GM13977 (cell line): Measurements from ENCODE around the gene TLE7.

Source experiments
- DNase-seq: peaks from one replicate; pipeline ENCODE4 v3.0.0; 2012; ENCODE audit warnings: low spot score
- in situ Hi-C: fragments of 300-500 bp; cut with MboI; formaldehyde crosslinking; loops from one replicate; pipeline ENCODE4 v1.12.0; 2022; ENCODE audit warnings: low sequenced_read_pairs, low pct_unique_long_range_greater_than_20kb, mixed read lengths, inconsistent platforms; ENCODE audit not compliant: unreplicated experiment
- TF ChIP-seq, protein P1 (sequence below): IDR thresholded peaks from 2 replicates; pipeline ENCODE4 v1.5.1; 2012; ENCODE audit warnings: mild to moderate bottlenecking, control low read depth; ENCODE audit not compliant: insufficient read depth; ENCODE audit errors: extremely low read depth, missing control alignments

TLE7 gene

DNA sequence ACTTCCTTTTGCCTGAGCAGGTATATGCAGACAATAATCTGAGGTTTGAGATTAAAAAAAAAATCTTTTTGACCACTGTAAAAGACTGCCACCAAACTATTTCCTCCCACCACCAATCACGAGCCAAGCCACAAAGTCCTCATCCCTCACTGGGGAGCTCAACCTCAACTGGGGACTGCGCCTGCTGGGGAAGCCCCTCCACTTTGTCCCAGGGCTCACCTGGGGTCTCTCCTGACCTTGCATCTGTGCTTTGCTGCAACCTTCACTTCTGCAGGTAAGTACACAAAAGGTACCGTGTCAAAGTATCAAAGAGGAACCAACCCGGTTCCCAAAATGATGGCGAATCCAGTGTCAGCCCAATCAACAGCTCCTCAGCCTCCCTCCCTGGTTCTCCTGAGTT is 35.5 kb downstream of the TLE7 start:
- TF ChIP-seq, protein P1, sequence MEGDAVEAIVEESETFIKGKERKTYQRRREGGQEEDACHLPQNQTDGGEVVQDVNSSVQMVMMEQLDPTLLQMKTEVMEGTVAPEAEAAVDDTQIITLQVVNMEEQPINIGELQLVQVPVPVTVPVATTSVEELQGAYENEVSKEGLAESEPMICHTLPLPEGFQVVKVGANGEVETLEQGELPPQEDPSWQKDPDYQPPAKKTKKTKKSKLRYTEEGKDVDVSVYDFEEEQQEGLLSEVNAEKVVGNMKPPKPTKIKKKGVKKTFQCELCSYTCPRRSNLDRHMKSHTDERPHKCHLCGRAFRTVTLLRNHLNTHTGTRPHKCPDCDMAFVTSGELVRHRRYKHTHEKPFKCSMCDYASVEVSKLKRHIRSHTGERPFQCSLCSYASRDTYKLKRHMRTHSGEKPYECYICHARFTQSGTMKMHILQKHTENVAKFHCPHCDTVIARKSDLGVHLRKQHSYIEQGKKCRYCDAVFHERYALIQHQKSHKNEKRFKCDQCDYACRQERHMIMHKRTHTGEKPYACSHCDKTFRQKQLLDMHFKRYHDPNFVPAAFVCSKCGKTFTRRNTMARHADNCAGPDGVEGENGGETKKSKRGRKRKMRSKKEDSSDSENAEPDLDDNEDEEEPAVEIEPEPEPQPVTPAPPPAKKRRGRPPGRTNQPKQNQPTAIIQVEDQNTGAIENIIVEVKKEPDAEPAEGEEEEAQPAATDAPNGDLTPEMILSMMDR = no peak
- in situ Hi-C loops = loop anchor here (25.0 kb wide), 1 partner anchor 206 kb away; no protein-coding TSS in a partner anchor
- no peak for DNase-seq

DNA sequence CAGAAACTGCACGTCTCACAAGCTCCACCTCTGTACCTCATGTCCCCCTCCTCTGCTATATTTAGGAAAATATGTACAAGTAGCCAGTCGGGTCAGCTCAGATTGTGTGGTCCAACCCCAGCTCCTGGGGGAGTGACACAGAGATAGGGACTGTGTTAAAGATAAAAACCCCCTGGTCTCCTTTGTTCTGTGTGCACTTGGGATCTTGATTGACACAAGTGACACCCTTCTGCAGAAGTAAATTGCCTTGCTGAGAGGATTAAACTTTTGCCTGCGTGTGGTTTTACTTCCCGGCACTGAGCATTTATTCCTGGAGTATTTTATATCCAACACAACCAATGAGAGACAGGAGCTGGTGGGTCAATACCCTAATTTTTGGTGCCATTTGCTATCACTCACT is 37.5 kb downstream of the TLE7 start:
- DNase-seq = no peak
- TF ChIP-seq, protein P1 = no peak
- in situ Hi-C loops = loop anchor here (25.0 kb wide), 1 partner anchor 208 kb away; no protein-coding TSS in a partner anchor

DNA sequence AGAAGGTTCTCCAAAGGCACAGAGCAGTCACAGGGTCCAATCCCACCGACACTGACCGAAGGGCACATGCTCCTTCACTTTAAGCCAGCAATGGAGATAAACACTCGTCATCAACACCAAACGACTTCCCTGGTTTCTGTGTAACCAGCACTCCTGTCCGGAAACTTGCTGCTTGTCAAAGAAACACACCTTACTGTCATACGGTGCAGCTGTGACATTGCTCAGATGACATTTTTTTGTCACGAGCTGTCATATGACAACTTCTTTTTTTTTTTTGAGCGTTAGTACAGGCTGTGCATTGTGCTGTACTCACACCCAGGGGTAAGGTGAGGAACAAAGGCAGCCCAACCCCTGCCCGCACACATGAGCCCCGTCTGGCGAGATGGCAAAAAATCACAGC is 39.2 kb downstream of the TLE7 start:
- TF ChIP-seq, protein P1 = no peak
- in situ Hi-C loops = loop anchor here (25.0 kb wide), 1 partner anchor 210 kb away; no protein-coding TSS in a partner anchor
- DNase-seq = no peak

DNA sequence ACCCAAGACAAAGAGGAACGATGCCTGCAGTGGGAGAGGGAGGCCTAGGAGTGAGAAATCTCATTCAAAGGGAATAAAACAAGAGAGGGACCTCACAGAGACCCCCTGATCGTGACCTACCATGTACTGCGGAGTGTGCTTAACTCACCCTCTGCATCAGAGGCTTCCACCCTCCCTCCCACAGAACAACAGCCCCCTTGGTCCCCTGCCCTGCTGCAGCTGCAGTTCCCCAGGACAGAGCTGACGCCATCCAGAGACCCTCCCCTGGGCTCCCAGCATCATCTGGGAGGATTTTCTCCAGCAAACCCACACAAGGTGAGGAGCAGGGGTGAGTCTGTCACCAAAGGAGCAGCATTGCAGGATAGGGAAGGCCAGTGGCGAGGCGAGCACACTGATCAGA is 39.8 kb downstream of the TLE7 start:
- in situ Hi-C loops = loop anchor here (25.0 kb wide), 1 partner anchor 210 kb away; no protein-coding TSS in a partner anchor
- no peak for DNase-seq
- TF ChIP-seq, protein P1 = no peak

DNA sequence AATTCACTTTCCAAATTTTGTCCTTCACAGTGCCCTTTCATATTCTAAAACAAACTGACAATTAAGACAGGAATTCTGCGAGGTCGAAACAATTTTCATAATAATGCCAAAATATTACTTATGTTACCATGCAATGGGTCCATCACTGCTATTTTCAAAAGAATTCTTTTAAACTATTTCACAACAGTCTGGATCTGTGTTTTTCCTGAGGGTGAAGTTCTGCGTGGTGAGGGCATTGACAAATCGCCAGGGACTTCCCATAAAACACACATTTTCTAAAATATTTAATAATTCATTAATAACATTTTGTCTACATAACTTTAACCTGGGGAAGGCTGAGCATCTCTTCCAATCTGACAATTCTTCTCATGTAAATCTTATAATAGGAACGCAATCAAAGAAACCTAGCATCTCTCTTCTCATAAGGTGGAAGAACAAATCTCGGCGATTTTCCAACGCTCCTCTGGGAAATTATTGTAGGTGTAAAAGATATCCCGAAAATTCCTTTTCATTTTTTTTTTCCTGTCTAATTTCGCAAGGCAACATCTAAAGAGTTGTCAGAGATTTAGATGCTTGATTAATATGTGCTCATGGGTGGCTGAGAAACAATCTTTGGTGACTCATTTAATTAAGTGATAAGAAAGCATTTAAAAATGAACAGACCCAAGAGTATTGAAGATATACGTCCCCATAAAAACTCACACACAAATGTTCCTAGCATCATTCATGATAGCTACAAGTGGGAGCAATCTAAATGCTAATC is 41.9 kb downstream of the TLE7 start:
- TF ChIP-seq, protein P1 = no peak
- in situ Hi-C loops = loop anchor here (25.0 kb wide), 1 partner anchor 212 kb away; no protein-coding TSS in a partner anchor
- no peak for DNase-seq

DNA sequence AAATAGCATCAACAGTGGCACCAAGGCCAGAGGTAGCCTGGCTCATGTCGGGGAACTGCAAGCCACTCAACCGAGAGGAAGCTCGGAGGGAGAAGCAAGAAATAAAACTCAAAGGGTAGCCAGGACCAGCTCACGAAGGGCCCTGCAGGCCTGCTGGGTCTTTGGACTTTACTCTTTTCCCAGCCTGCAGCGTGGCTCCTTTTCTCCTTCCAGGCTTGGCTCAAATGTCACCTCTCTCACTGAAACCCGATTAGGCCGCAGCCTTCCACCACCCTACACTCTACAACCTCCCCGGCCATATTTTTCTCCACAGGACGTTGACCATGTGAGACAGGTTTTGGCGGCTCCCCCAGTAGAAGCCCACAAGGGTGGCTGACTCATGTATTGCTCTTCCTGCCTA is 45.3 kb downstream of the TLE7 start:
- no peak for DNase-seq
- TF ChIP-seq, protein P1 = no peak
- in situ Hi-C loops = no loop called here
